GM23338 (cell line): ENCODE results near the gene TTC22. TPM values are rescaled to one million over a fixed set of nuclear protein-coding genes. Genes with fewer than 3 reads are reported as not detected.

Experiments used
- ATAC-seq: fragments of 200-7000 bp; cut with Tn5 transposase; 3 replicates; pipeline ENCODE4 v1.9.1; 2020
- DNase-seq: peaks from one replicate; pipeline ENCODE4 v3.0.0-alpha.2; 2015; ENCODE audit warnings: low spot score
- H2AFZ ChIP-seq: fragments of 200-600 bp; sonication (generic); 2 replicates; pipeline ENCODE4 v1.8.0; 2016; ENCODE audit warnings: antibody characterized with exemption, mild to moderate bottlenecking, moderate library complexity
- H3F3A ChIP-seq: fragments of 200-600 bp; sonication (generic); replicated peaks from 2 replicates; pipeline ENCODE4 v1.8.0; 2017; ENCODE audit warnings: antibody characterized with exemption, mixed run types, low read depth
- H3K27ac ChIP-seq: fragments of 200-600 bp; sonication (generic); 2 replicates; pipeline ENCODE4 v1.6.1; 2016; ENCODE audit warnings: low read depth
- H3K27me3 ChIP-seq: fragments of 200-600 bp; sonication (generic); 2 replicates; pipeline ENCODE4 v1.8.0; 2016; ENCODE audit warnings: mild to moderate bottlenecking, mixed run types, moderate library complexity; ENCODE audit not compliant: insufficient read depth
- H3K36me3 ChIP-seq: fragments of 200-600 bp; sonication (generic); 2 replicates; pipeline ENCODE4 v1.8.0; 2016; ENCODE audit warnings: mild to moderate bottlenecking; ENCODE audit not compliant: insufficient read depth
- H3K4me1 ChIP-seq: fragments of 200-600 bp; sonication (generic); 2 replicates; pipeline ENCODE4 v1.8.0; 2016; ENCODE audit warnings: mild to moderate bottlenecking, moderate library complexity; ENCODE audit not compliant: insufficient read depth
- H3K4me2 ChIP-seq: fragments of 200-600 bp; sonication (generic); 2 replicates; pipeline ENCODE4 v1.7.1; 2017; ENCODE audit warnings: mixed run types
- H3K4me3 ChIP-seq: fragments of 200-600 bp; sonication (generic); 2 replicates; pipeline ENCODE4 v1.6.1; 2016; ENCODE audit warnings: mixed run types
- H3K79me2 ChIP-seq: fragments of 200-600 bp; sonication (generic); replicated peaks from 2 replicates; pipeline ENCODE4 v1.8.0; 2017; ENCODE audit warnings: mild to moderate bottlenecking; ENCODE audit not compliant: insufficient read depth
- H3K9me2 ChIP-seq: fragments of 200-600 bp; sonication (generic); 2 replicates; pipeline ENCODE4 v1.8.0; 2017; ENCODE audit not compliant: insufficient read depth
- H4K20me1 ChIP-seq: fragments of 200-600 bp; sonication (generic); replicated peaks from 2 replicates; pipeline ENCODE4 v1.8.0; 2017; ENCODE audit warnings: mild to moderate bottlenecking; ENCODE audit not compliant: insufficient read depth
- H3K27ac Mint-ChIP-seq: 2 replicates; pipeline ENCODE4 v1.8.0; 2020; ENCODE audit warnings: inconsistent platforms, mild to moderate bottlenecking, moderate library complexity, mixed read lengths
- H3K27me3 Mint-ChIP-seq: 3 replicates; pipeline ENCODE4 v1.8.0; 2022; ENCODE audit warnings: low read depth, mild to moderate bottlenecking, moderate library complexity, mixed read lengths, inconsistent platforms; ENCODE audit not compliant: insufficient read depth, poor library complexity
- H3K36me3 Mint-ChIP-seq: 3 replicates; pipeline ENCODE4 v1.8.0; 2021; ENCODE audit warnings: low read depth, mild to moderate bottlenecking, inconsistent platforms, moderate library complexity, mixed read lengths
- H3K4me1 Mint-ChIP-seq: 3 replicates; pipeline ENCODE4 v1.8.0; 2020; ENCODE audit warnings: mild to moderate bottlenecking, inconsistent platforms, mixed read lengths
- H3K4me3 Mint-ChIP-seq: 3 replicates; pipeline ENCODE4 v1.8.0; 2021; ENCODE audit warnings: moderate library complexity, mild to moderate bottlenecking, inconsistent platforms, mixed read lengths
- H3K9me3 Mint-ChIP-seq: 3 replicates; pipeline ENCODE4 v1.8.0; 2020; ENCODE audit warnings: moderate library complexity, mild to moderate bottlenecking, inconsistent platforms, mixed read lengths
- CREB1 ChIP-seq: fragments of 250-450 bp; sonication (Bioruptor Pico); IDR thresholded peaks from 2 replicates; pipeline ENCODE4 v1.5.0; 2020; ENCODE audit warnings: low read depth, mild to moderate bottlenecking, moderate library complexity
- EZH2 ChIP-seq: fragments of 200-600 bp; sonication (generic); IDR thresholded peaks from one replicate; pipeline ENCODE4 v1.8.0; 2017; ENCODE audit warnings: antibody characterized with exemption, mild to moderate bottlenecking, low read depth; ENCODE audit not compliant: unreplicated experiment
- EZH2phosphoT487 ChIP-seq: fragments of 200-600 bp; sonication (generic); IDR thresholded peaks from one replicate; pipeline ENCODE4 v1.8.1; 2018; ENCODE audit warnings: antibody characterized with exemption; ENCODE audit not compliant: unreplicated experiment
- JUNB ChIP-seq: IDR thresholded peaks from one replicate; pipeline ENCODE4 v1.6.1; 2016; ENCODE audit warnings: antibody characterized with exemption; ENCODE audit not compliant: unreplicated experiment
- NANOG ChIP-seq: IDR thresholded peaks from 2 replicates; pipeline ENCODE4 v1.6.1; 2016; ENCODE audit warnings: antibody characterized with exemption, borderline replicate concordance
- POLR2AphosphoS5 ChIP-seq: IDR thresholded peaks from 2 replicates; pipeline ENCODE4 v1.6.1; 2016; ENCODE audit warnings: antibody characterized with exemption, low read depth
- STAT1 ChIP-seq: IDR thresholded peaks from one replicate; pipeline ENCODE4 v1.6.1; 2016; ENCODE audit warnings: antibody characterized with exemption; ENCODE audit not compliant: unreplicated experiment
- ZNF114 ChIP-seq: fragments of 250-450 bp; sonication (Bioruptor Pico); IDR thresholded peaks from 2 replicates; pipeline ENCODE4 v1.5.0; 2020; ENCODE audit warnings: mild to moderate bottlenecking, moderate library complexity
- ZNF331 ChIP-seq: fragments of 250-450 bp; sonication (Bioruptor Pico); IDR thresholded peaks from 2 replicates; pipeline ENCODE4 v1.5.0; 2020; ENCODE audit warnings: low read depth, mild to moderate bottlenecking, moderate library complexity
- polyA plus RNA-seq: library from polyadenylated mRNA; unstranded; fragments of >200 nt; fragmentation: Nextera tagmentation; extraction: Ambion mirVana; gene quantifications from 2 replicates; pipeline ENCODE4 v1.2.1, GENCODE V29; 2016
- total RNA-seq: library from RNA; depleted of rRNA; stranded (reverse); fragments of >200 nt; shearing (Covaris generic); gene quantifications from 2 replicates; pipeline ENCODE4 v1.2.3, GENCODE V29; 2014
- TF ChIP-seq, protein P1 (sequence below), 2 experiments: fragments of 200-600 bp in 1 of 2; sonication (generic) in 1 of 2; conservative IDR thresholded peaks; 2 replicates each; pipeline versions ENCODE4 v1.5.1 to v1.6.1; 2016 to 2017; ENCODE audit warnings: antibody characterized with exemption in 2 of 2, low read depth in 2 of 2, mild to moderate bottlenecking in 2 of 2, moderate library complexity in 1 of 2
- TF ChIP-seq, protein P2 (sequence below): IDR thresholded peaks from 2 replicates; pipeline ENCODE4 v1.6.1; 2016; ENCODE audit warnings: antibody characterized with exemption
- TF ChIP-seq, protein P3 (sequence below): IDR thresholded peaks from one replicate; pipeline ENCODE4 v1.6.1; 2018; ENCODE audit warnings: antibody characterized with exemption; ENCODE audit not compliant: unreplicated experiment
- TF ChIP-seq, protein P4 (sequence below): fragments of 250-450 bp; sonication (Bioruptor Pico); IDR thresholded peaks from 2 replicates; pipeline ENCODE4 v1.5.0; 2020; ENCODE audit warnings: mild to moderate bottlenecking, moderate library complexity

Gene TTC22
- total and polyA plus RNA-seq, 2 experiments from 2014 or later, result 1.2 to 2.5 TPM

DNA sequence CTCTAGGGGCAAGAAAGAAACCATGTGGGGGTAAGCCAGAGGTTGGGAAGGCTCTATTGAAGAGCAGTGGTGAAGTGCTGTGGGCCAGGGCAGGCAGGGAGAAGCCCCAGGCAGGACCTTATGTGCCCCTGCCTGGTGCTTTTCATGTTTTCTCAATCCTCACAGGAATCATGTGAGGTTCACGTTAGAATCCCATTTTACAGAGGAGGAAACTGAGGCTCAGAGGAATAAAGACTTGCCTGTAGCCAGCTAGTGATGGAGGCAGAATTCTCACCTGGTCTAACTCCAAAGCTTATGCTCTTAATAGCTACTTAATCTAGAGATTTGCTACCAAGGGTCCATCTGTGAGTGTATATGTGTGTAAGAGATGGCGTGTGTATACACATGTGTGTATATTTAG, 4.2 kb downstream of the TTC22 start:
- H3K36me3 Mint-ChIP-seq, result no peaks in the 10 kb centered on the region; the same call in 2 of the 3 replicates

More for the DNA sequence above, 4.2 kb downstream of the TTC22 start:
- H3K27ac ChIP-seq, result no peak overlapping the region
- peaks cover 21% of the 10 kb centered on the region for H3K4me1 ChIP-seq
- H3F3A ChIP-seq, result 0 out of 2 replicates have a peak, but pooled peaks cover 4% of the 10 kb centered on the region
- H3K27me3 Mint-ChIP-seq, result peaks cover 18% of the 10 kb centered on the region
- H3K4me1 Mint-ChIP-seq, result peaks cover 32% of the 10 kb centered on the region
- H3K9me2 ChIP-seq, result no peaks in the 10 kb centered on the region
- no peaks in the 10 kb centered on the region for H3K36me3 ChIP-seq
- H4K20me1 ChIP-seq, result no peaks in the 10 kb centered on the region
- peaks cover 27% of the 10 kb centered on the region for H3K27me3 ChIP-seq
- H3K79me2 ChIP-seq, result no peaks in the 10 kb centered on the region
- no peak overlapping the region for H3K4me3 Mint-ChIP-seq
- no peak overlapping the region for H3K27ac Mint-ChIP-seq
- peaks cover 2% of the 10 kb centered on the region; the same call in 2 of the 3 replicates for H3K9me3 Mint-ChIP-seq
- TF ChIP-seq, protein P1, sequence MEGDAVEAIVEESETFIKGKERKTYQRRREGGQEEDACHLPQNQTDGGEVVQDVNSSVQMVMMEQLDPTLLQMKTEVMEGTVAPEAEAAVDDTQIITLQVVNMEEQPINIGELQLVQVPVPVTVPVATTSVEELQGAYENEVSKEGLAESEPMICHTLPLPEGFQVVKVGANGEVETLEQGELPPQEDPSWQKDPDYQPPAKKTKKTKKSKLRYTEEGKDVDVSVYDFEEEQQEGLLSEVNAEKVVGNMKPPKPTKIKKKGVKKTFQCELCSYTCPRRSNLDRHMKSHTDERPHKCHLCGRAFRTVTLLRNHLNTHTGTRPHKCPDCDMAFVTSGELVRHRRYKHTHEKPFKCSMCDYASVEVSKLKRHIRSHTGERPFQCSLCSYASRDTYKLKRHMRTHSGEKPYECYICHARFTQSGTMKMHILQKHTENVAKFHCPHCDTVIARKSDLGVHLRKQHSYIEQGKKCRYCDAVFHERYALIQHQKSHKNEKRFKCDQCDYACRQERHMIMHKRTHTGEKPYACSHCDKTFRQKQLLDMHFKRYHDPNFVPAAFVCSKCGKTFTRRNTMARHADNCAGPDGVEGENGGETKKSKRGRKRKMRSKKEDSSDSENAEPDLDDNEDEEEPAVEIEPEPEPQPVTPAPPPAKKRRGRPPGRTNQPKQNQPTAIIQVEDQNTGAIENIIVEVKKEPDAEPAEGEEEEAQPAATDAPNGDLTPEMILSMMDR (conservative IDR thresholded peaks at IDR 0.05; ENCODE audit: low read depth in 2 of 2), result no peak
- TF ChIP-seq NANOG, result no peak
- TF ChIP-seq ZNF331 (CRISPR knock-in tag), result no peak
- no peak for TF ChIP-seq EZH2
- no peak for TF ChIP-seq JUNB
- TF ChIP-seq CREB1 (CRISPR knock-in tag), result no peak
- TF ChIP-seq EZH2phosphoT487, result no peak
- no peak for TF ChIP-seq STAT1
- TF ChIP-seq POLR2AphosphoS5, result no peak
- TF ChIP-seq, protein P2, sequence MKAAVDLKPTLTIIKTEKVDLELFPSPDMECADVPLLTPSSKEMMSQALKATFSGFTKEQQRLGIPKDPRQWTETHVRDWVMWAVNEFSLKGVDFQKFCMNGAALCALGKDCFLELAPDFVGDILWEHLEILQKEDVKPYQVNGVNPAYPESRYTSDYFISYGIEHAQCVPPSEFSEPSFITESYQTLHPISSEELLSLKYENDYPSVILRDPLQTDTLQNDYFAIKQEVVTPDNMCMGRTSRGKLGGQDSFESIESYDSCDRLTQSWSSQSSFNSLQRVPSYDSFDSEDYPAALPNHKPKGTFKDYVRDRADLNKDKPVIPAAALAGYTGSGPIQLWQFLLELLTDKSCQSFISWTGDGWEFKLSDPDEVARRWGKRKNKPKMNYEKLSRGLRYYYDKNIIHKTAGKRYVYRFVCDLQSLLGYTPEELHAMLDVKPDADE, result no peak
- no peak for TF ChIP-seq ZNF114 (CRISPR knock-in tag)
- TF ChIP-seq, protein P3, sequence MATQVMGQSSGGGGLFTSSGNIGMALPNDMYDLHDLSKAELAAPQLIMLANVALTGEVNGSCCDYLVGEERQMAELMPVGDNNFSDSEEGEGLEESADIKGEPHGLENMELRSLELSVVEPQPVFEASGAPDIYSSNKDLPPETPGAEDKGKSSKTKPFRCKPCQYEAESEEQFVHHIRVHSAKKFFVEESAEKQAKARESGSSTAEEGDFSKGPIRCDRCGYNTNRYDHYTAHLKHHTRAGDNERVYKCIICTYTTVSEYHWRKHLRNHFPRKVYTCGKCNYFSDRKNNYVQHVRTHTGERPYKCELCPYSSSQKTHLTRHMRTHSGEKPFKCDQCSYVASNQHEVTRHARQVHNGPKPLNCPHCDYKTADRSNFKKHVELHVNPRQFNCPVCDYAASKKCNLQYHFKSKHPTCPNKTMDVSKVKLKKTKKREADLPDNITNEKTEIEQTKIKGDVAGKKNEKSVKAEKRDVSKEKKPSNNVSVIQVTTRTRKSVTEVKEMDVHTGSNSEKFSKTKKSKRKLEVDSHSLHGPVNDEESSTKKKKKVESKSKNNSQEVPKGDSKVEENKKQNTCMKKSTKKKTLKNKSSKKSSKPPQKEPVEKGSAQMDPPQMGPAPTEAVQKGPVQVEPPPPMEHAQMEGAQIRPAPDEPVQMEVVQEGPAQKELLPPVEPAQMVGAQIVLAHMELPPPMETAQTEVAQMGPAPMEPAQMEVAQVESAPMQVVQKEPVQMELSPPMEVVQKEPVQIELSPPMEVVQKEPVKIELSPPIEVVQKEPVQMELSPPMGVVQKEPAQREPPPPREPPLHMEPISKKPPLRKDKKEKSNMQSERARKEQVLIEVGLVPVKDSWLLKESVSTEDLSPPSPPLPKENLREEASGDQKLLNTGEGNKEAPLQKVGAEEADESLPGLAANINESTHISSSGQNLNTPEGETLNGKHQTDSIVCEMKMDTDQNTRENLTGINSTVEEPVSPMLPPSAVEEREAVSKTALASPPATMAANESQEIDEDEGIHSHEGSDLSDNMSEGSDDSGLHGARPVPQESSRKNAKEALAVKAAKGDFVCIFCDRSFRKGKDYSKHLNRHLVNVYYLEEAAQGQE, result no peak
- TF ChIP-seq, protein P4, sequence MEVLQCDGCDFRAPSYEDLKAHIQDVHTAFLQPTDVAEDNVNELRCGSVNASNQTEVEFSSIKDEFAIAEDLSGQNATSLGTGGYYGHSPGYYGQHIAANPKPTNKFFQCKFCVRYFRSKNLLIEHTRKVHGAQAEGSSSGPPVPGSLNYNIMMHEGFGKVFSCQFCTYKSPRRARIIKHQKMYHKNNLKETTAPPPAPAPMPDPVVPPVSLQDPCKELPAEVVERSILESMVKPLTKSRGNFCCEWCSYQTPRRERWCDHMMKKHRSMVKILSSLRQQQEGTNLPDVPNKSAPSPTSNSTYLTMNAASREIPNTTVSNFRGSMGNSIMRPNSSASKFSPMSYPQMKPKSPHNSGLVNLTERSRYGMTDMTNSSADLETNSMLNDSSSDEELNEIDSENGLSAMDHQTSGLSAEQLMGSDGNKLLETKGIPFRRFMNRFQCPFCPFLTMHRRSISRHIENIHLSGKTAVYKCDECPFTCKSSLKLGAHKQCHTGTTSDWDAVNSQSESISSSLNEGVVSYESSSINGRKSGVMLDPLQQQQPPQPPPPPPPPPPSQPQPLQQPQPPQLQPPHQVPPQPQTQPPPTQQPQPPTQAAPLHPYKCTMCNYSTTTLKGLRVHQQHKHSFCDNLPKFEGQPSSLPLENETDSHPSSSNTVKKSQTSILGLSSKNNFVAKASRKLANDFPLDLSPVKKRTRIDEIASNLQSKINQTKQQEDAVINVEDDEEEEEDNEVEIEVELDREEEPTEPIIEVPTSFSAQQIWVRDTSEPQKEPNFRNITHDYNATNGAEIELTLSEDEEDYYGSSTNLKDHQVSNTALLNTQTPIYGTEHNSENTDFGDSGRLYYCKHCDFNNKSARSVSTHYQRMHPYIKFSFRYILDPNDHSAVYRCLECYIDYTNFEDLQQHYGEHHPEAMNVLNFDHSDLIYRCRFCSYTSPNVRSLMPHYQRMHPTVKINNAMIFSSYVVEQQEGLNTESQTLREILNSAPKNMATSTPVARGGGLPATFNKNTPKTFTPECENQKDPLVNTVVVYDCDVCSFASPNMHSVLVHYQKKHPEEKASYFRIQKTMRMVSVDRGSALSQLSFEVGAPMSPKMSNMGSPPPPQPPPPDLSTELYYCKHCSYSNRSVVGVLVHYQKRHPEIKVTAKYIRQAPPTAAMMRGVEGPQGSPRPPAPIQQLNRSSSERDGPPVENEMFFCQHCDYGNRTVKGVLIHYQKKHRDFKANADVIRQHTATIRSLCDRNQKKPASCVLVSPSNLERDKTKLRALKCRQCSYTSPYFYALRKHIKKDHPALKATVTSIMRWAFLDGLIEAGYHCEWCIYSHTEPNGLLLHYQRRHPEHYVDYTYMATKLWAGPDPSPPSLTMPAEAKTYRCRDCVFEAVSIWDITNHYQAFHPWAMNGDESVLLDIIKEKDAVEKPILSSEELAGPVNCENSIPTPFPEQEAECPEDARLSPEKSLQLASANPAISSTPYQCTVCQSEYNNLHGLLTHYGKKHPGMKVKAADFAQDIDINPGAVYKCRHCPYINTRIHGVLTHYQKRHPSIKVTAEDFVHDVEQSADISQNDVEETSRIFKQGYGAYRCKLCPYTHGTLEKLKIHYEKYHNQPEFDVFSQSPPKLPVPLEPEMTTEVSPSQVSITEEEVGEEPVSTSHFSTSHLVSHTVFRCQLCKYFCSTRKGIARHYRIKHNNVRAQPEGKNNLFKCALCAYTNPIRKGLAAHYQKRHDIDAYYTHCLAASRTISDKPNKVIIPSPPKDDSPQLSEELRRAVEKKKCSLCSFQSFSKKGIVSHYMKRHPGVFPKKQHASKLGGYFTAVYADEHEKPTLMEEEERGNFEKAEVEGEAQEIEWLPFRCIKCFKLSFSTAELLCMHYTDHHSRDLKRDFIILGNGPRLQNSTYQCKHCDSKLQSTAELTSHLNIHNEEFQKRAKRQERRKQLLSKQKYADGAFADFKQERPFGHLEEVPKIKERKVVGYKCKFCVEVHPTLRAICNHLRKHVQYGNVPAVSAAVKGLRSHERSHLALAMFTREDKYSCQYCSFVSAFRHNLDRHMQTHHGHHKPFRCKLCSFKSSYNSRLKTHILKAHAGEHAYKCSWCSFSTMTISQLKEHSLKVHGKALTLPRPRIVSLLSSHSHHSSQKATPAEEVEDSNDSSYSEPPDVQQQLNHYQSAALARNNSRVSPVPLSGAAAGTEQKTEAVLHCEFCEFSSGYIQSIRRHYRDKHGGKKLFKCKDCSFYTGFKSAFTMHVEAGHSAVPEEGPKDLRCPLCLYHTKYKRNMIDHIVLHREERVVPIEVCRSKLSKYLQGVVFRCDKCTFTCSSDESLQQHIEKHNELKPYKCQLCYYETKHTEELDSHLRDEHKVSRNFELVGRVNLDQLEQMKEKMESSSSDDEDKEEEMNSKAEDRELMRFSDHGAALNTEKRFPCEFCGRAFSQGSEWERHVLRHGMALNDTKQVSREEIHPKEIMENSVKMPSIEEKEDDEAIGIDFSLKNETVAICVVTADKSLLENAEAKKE (CRISPR knock-in tag), result no peak
- DNase-seq, result no peak
- no peak for ATAC-seq
- H3K4me2 ChIP-seq, result no peak overlapping the region
- no peak overlapping the region for H3K4me3 ChIP-seq
- H2AFZ ChIP-seq, result no peak overlapping the region
